Measurements from ENCODE around the gene SLC44A4. TPM values are rescaled to one million over a fixed set of nuclear protein-coding genes. Genes with fewer than 3 reads are reported as not detected.

Gene SLC44A4
- total and polyA plus RNA-seq, 9 of the 15 experiments (the other 6 are each of a cell fraction or from before 2014, with no cell fraction given), result 7.9 to 18.6 (median 11.2) TPM

GRCh38 chr6:31900917-31901414 lies 22.2 kb upstream of the SLC44A4 start (continued):
- TF ChIP-seq SLC30A9 (CRISPR knock-in tag; IDR thresholded peaks at IDR 0.05) (no peak), TCF7L2 (IDR thresholded peaks at IDR 0.05; ENCODE audit: low read depth, low read length) (no peak), HDGF (IDR thresholded peaks at IDR 0.05) (no peak), TAF1 (IDR thresholded peaks at IDR 0.05; ENCODE audit: control insufficient read depth, extremely low read depth, insufficient read depth, low read length, severe bottlenecking) (no peak), STAT6 (CRISPR knock-in tag; IDR thresholded peaks at IDR 0.05) (no peak), CGGBP1 (CRISPR knock-in tag; IDR thresholded peaks at IDR 0.05) (no peak), CHCHD3 (CRISPR knock-in tag; IDR thresholded peaks at IDR 0.05) (no peak), ZNF140 (CRISPR knock-in tag; IDR thresholded peaks at IDR 0.05) (no peak), RBFOX2 (IDR thresholded peaks at IDR 0.05; ENCODE audit: low read depth, low read length) (peak; percentile 58; the same call in 1 of the 2 replicates), NONO (IDR thresholded peaks at IDR 0.05; ENCODE audit: low read depth in 2 of 2, low read length in 1 of 2) (no peak), ZNF551 (CRISPR knock-in tag; IDR thresholded peaks at IDR 0.05) (no peak), EP300 (IDR thresholded peaks at IDR 0.05; ENCODE audit: low read length) (no peak), ZNF282 (CRISPR knock-in tag; IDR thresholded peaks at IDR 0.05) (no peak)
- TF ChIP-seq, protein P1, sequence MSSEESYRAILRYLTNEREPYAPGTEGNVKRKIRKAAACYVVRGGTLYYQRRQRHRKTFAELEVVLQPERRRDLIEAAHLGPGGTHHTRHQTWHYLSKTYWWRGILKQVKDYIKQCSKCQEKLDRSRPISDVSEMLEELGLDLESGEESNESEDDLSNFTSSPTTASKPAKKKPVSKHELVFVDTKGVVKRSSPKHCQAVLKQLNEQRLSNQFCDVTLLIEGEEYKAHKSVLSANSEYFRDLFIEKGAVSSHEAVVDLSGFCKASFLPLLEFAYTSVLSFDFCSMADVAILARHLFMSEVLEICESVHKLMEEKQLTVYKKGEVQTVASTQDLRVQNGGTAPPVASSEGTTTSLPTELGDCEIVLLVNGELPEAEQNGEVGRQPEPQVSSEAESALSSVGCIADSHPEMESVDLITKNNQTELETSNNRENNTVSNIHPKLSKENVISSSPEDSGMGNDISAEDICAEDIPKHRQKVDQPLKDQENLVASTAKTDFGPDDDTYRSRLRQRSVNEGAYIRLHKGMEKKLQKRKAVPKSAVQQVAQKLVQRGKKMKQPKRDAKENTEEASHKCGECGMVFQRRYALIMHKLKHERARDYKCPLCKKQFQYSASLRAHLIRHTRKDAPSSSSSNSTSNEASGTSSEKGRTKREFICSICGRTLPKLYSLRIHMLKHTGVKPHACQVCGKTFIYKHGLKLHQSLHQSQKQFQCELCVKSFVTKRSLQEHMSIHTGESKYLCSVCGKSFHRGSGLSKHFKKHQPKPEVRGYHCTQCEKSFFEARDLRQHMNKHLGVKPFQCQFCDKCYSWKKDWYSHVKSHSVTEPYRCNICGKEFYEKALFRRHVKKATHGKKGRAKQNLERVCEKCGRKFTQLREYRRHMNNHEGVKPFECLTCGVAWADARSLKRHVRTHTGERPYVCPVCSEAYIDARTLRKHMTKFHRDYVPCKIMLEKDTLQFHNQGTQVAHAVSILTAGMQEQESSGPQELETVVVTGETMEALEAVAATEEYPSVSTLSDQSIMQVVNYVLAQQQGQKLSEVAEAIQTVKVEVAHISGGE (CRISPR knock-in tag; IDR thresholded peaks at IDR 0.05), result peak in 1 of 3 experiments; percentile 15; a peak in 1 of 6 replicates
- TF ChIP-seq, protein P2, sequence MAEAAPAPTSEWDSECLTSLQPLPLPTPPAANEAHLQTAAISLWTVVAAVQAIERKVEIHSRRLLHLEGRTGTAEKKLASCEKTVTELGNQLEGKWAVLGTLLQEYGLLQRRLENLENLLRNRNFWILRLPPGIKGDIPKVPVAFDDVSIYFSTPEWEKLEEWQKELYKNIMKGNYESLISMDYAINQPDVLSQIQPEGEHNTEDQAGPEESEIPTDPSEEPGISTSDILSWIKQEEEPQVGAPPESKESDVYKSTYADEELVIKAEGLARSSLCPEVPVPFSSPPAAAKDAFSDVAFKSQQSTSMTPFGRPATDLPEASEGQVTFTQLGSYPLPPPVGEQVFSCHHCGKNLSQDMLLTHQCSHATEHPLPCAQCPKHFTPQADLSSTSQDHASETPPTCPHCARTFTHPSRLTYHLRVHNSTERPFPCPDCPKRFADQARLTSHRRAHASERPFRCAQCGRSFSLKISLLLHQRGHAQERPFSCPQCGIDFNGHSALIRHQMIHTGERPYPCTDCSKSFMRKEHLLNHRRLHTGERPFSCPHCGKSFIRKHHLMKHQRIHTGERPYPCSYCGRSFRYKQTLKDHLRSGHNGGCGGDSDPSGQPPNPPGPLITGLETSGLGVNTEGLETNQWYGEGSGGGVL (CRISPR knock-in tag; IDR thresholded peaks at IDR 0.05), result no peak
- TF ChIP-seq, protein P3, sequence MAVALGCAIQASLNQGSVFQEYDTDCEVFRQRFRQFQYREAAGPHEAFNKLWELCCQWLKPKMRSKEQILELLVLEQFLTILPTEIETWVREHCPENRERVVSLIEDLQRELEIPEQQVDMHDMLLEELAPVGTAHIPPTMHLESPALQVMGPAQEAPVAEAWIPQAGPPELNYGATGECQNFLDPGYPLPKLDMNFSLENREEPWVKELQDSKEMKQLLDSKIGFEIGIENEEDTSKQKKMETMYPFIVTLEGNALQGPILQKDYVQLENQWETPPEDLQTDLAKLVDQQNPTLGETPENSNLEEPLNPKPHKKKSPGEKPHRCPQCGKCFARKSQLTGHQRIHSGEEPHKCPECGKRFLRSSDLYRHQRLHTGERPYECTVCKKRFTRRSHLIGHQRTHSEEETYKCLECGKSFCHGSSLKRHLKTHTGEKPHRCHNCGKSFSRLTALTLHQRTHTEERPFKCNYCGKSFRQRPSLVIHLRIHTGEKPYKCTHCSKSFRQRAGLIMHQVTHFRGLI (CRISPR knock-in tag; IDR thresholded peaks at IDR 0.05), result no peak
